ENCODE results near the gene CTSV. TPM values are rescaled to one million over a fixed set of nuclear protein-coding genes. Genes with fewer than 3 reads are reported as not detected.
A peak's percentile ranks its signal among the peaks of the same experiment; 100 is the strongest.
"Not testable (repeated sequence)": the region's sequence is repeated elsewhere in the genome, so short reads cannot be mapped to it uniquely, and the experiment has no call there.

The CTSV gene
- total RNA-seq, 1 donor from 2014 or later, result 9.6 TPM

- TF ChIP-seq CTCF (conservative IDR thresholded peaks at IDR 0.05; ENCODE audit: low read depth, low read length), result no peak
- H3K4me3 ChIP-seq (ENCODE audit: low read depth, low read length), result peak overlapping the region; percentile 59
- DNase-seq (ENCODE audit: low read depth), result peak; percentile 7
Measured at GRCh38 chr9:97039514-97039860, 545 bp upstream of the CTSV start.

- DNase-seq (ENCODE audit: low read depth); H3K4me3 ChIP-seq (ENCODE audit: low read depth, low read length): not testable (repeated sequence)
Measured at GRCh38 chr9:97023505-97023904, 15.4 kb downstream of the CTSV start.

GRCh38 chr9:97013151-97014132 is 25.5 kb downstream of the CTSV start:
- DNase-seq (ENCODE audit: low read depth), result not testable (repeated sequence)
- peak overlapping the region; percentile 61 for H3K4me3 ChIP-seq (ENCODE audit: low read depth, low read length)

GRCh38 chr9:97012617-97013016 is 26.3 kb downstream of the CTSV start:
- DNase-seq (ENCODE audit: low read depth), result not testable (repeated sequence)
- H3K4me3 ChIP-seq (ENCODE audit: low read depth, low read length), result peak overlapping the region; percentile 61

- DNase-seq (ENCODE audit: low read depth); H3K4me3 ChIP-seq (ENCODE audit: low read depth, low read length): not testable (repeated sequence)
Measured at GRCh38 chr9:97002195-97002594, 36.7 kb downstream of the CTSV start.

- not testable (repeated sequence) for DNase-seq (ENCODE audit: low read depth); H3K4me3 ChIP-seq (ENCODE audit: low read depth, low read length)
Measured at GRCh38 chr9:97001338-97001737, 37.6 kb downstream of the CTSV start.

GRCh38 chr9:97000139-97000787 is 38.7 kb downstream of the CTSV start:
- DNase-seq (ENCODE audit: low read depth); H3K4me3 ChIP-seq (ENCODE audit: low read depth, low read length): not testable (repeated sequence)

GRCh38 chr9:96999733-97000132 is 39.2 kb downstream of the CTSV start:
- DNase-seq (ENCODE audit: low read depth); H3K4me3 ChIP-seq (ENCODE audit: low read depth, low read length): not testable (repeated sequence)

- not testable (repeated sequence) for H3K4me3 ChIP-seq (ENCODE audit: low read depth, low read length); DNase-seq (ENCODE audit: low read depth)
Measured at GRCh38 chr9:96997009-96997701, 41.8 kb downstream of the CTSV start.

- not testable (repeated sequence) for DNase-seq (ENCODE audit: low read depth); H3K4me3 ChIP-seq (ENCODE audit: low read depth, low read length)
Measured at GRCh38 chr9:96994531-96995016, 44.4 kb downstream of the CTSV start.

- DNase-seq (ENCODE audit: low read depth); H3K4me3 ChIP-seq (ENCODE audit: low read depth, low read length): not testable (repeated sequence)
Measured at GRCh38 chr9:96992303-96992702, 46.6 kb downstream of the CTSV start.

- not testable (repeated sequence) for DNase-seq (ENCODE audit: low read depth); H3K4me3 ChIP-seq (ENCODE audit: low read depth, low read length)
Measured at GRCh38 chr9:96989747-96990318, 49.1 kb downstream of the CTSV start.

GRCh38 chr9:96984887-96985286 is 54.1 kb downstream of the CTSV start:
- not testable (repeated sequence) for H3K4me3 ChIP-seq (ENCODE audit: low read depth, low read length); DNase-seq (ENCODE audit: low read depth)

- DNase-seq (ENCODE audit: low read depth); H3K4me3 ChIP-seq (ENCODE audit: low read depth, low read length): not testable (repeated sequence)
Measured at GRCh38 chr9:96984139-96984538, 54.8 kb downstream of the CTSV start.

- H3K4me3 ChIP-seq (ENCODE audit: low read depth, low read length); DNase-seq (ENCODE audit: low read depth): not testable (repeated sequence)
Measured at GRCh38 chr9:96983496-96984122, 55.3 kb downstream of the CTSV start.

Data from epithelial cell of proximal tubule (primary cell).